Measurements from ENCODE around the gene TENM3. TPM values are rescaled to one million over a fixed set of nuclear protein-coding genes. Genes with fewer than 3 reads are reported as not detected.

The TENM3 gene
- total and polyA plus RNA-seq, 2 donors (not counting 3 experiments of a cell fraction or from before 2014, with no cell fraction given) = 3.2 to 6.2 TPM

- no peak for TF ChIP-seq POLR2A (IDR thresholded peaks at IDR 0.05; ENCODE audit: low read depth, low read length)
- TF ChIP-seq GATA2 (IDR thresholded peaks at IDR 0.05; ENCODE audit: insufficient read depth, insufficient read length, low read depth, low read length) = no peak
- TF ChIP-seq, protein P1, sequence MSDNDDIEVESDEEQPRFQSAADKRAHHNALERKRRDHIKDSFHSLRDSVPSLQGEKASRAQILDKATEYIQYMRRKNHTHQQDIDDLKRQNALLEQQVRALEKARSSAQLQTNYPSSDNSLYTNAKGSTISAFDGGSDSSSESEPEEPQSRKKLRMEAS (IDR thresholded peaks at IDR 0.05; ENCODE audit: insufficient read depth, insufficient read length) = no peak
- no peak for TF ChIP-seq POLR2AphosphoS5 (IDR thresholded peaks at IDR 0.05; ENCODE audit: insufficient read depth, low read depth, low read length)
- no peak for TF ChIP-seq FOS (IDR thresholded peaks at IDR 0.05; ENCODE audit: borderline replicate concordance, insufficient read depth, low read length)
- TF ChIP-seq, protein P2, sequence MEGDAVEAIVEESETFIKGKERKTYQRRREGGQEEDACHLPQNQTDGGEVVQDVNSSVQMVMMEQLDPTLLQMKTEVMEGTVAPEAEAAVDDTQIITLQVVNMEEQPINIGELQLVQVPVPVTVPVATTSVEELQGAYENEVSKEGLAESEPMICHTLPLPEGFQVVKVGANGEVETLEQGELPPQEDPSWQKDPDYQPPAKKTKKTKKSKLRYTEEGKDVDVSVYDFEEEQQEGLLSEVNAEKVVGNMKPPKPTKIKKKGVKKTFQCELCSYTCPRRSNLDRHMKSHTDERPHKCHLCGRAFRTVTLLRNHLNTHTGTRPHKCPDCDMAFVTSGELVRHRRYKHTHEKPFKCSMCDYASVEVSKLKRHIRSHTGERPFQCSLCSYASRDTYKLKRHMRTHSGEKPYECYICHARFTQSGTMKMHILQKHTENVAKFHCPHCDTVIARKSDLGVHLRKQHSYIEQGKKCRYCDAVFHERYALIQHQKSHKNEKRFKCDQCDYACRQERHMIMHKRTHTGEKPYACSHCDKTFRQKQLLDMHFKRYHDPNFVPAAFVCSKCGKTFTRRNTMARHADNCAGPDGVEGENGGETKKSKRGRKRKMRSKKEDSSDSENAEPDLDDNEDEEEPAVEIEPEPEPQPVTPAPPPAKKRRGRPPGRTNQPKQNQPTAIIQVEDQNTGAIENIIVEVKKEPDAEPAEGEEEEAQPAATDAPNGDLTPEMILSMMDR (IDR thresholded peaks at IDR 0.05; ENCODE audit: extremely low read depth in 1 of 2, insufficient read depth in 1 of 2, low read depth in 1 of 2, low read length in 2 of 2) = no peak
- TF ChIP-seq JUN (IDR thresholded peaks at IDR 0.05; ENCODE audit: borderline replicate concordance, insufficient read depth, insufficient read length, low read depth) = no peak
- no peak for TF ChIP-seq EZH2 (IDR thresholded peaks at IDR 0.05; ENCODE audit: borderline replicate concordance, low read depth, low read length, severe bottlenecking)
- TF ChIP-seq MYC (IDR thresholded peaks at IDR 0.05; ENCODE audit: low read depth, low read length) = no peak
- peaks cover 7% of the 10 kb centered on the region for H3K4me1 ChIP-seq (ENCODE audit: control insufficient read depth, extremely low read depth, insufficient read depth, low read length)
- H3K79me2 ChIP-seq (ENCODE audit: control insufficient read depth, insufficient read depth, low read length) = no peaks in the 10 kb centered on the region
- no peak overlapping the region for H3K27ac ChIP-seq (ENCODE audit: insufficient read depth, low read depth, low read length)
- no TSS peak for BruUV-seq (replicated peaks)
- no peaks in the 10 kb centered on the region for H4K20me1 ChIP-seq (replicated peaks; ENCODE audit: control insufficient read depth, extremely low read depth, insufficient read depth, low read length)
- DNase-seq (ENCODE audit: low read depth, low spot score) (no peak), FAIRE-seq (no peak)
- H3K9me1 ChIP-seq (replicated peaks; ENCODE audit: control insufficient read depth, extremely low read depth, insufficient read depth, low read length) = no peaks in the 10 kb centered on the region
- no peak overlapping the region for H3K9ac ChIP-seq (replicated peaks; ENCODE audit: extremely low read depth, insufficient read depth, low read length)
- H3K4me2 ChIP-seq (ENCODE audit: insufficient read depth, low read length) = no peak overlapping the region
- H3K4me3 ChIP-seq (replicated peaks in 1 of 3; ENCODE audit: insufficient read depth in 1 of 3, low read depth in 1 of 3, low read length in 3 of 3) = no peak overlapping the region
- H3K27me3 ChIP-seq (ENCODE audit: control insufficient read depth in 2 of 2, insufficient read depth in 2 of 2, low read length in 2 of 2) = no peaks in the 10 kb centered on the region
- no peaks in the 10 kb centered on the region for H3K36me3 ChIP-seq (ENCODE audit: control insufficient read depth in 2 of 2, extremely low read depth in 1 of 2, insufficient read depth in 2 of 2, low read length in 2 of 2)
- CTCF ChIA-PET = no interaction called here
- no peaks in the 10 kb centered on the region for H3K9me3 ChIP-seq (replicated peaks; ENCODE audit: control insufficient read depth, insufficient read depth, low read length)
- POLR2A ChIA-PET = no interaction called here
- intact Hi-C loops (cut with micrococcal nuclease) = no loop called here
- dilution Hi-C loops (cut with MboI; ENCODE audit: extremely low pct_ligation_motif_present, low sequenced_read_pairs) = no loop called here
- H2AFZ ChIP-seq (ENCODE audit: low read depth, low read length) = no peak overlapping the region
Measured at GRCh38 chr4:182655340-182655739, 412.1 kb downstream of the TENM3 start.
